H9 (cell line): ENCODE results near the gene OR2AJ1. TPM values are rescaled to one million over a fixed set of nuclear protein-coding genes. Genes with fewer than 3 reads are reported as not detected.

Source experiments
- DNase-seq: peaks from one replicate; pipeline ENCODE4 v3.0.0-alpha.2; 2017
- H2AFZ ChIP-seq: one replicate; pipeline ENCODE4 v1.6.1; 2013; ENCODE audit warnings: mild to moderate bottlenecking, low read length, control low read depth, moderate library complexity
- H2AK5ac ChIP-seq: 2 replicates; pipeline ENCODE4 v1.6.1; 2013; ENCODE audit warnings: low read length, control low read depth, mixed read lengths; ENCODE audit not compliant: insufficient read length
- H2BK120ac ChIP-seq: one replicate; pipeline ENCODE4 v1.6.1; 2013; ENCODE audit warnings: low read depth, mild to moderate bottlenecking, low read length, control low read depth, inconsistent platforms; ENCODE audit not compliant: poor library complexity, severe bottlenecking
- H2BK12ac ChIP-seq: 2 replicates; pipeline ENCODE4 v1.6.1; 2013; ENCODE audit warnings: low read length, control low read depth, mixed read lengths, low read depth; ENCODE audit not compliant: insufficient read length
- H2BK15ac ChIP-seq: 2 replicates; pipeline ENCODE4 v1.6.1; 2013; ENCODE audit warnings: low read depth, low read length, control low read depth
- H2BK20ac ChIP-seq: one replicate; pipeline ENCODE4 v1.6.1; 2013; ENCODE audit warnings: low read depth, mild to moderate bottlenecking, low read length, control low read depth, inconsistent platforms; ENCODE audit not compliant: poor library complexity, severe bottlenecking
- H2BK5ac ChIP-seq: 2 replicates; pipeline ENCODE4 v1.6.1; 2013; ENCODE audit warnings: low read length, control low read depth, mixed read lengths; ENCODE audit not compliant: insufficient read length
- H3K14ac ChIP-seq: 2 replicates; pipeline ENCODE4 v1.6.1; 2013; ENCODE audit warnings: low read length, control low read depth; ENCODE audit not compliant: insufficient read depth
- H3K18ac ChIP-seq: 2 replicates; pipeline ENCODE4 v1.6.1; 2013; ENCODE audit warnings: low read depth, mild to moderate bottlenecking, mixed read lengths, low read length, control low read depth; ENCODE audit not compliant: insufficient read length
- H3K23ac ChIP-seq: 2 replicates; pipeline ENCODE4 v1.6.1; 2013; ENCODE audit warnings: low read length, control low read depth, mixed read lengths, low read depth; ENCODE audit not compliant: insufficient read length
- H3K23me2 ChIP-seq: 2 replicates; pipeline ENCODE4 v1.6.1; 2013; ENCODE audit warnings: low read depth, mild to moderate bottlenecking, mixed read lengths, low read length, control low read depth; ENCODE audit not compliant: insufficient read length, poor library complexity, severe bottlenecking
- H3K27ac ChIP-seq: 2 replicates; pipeline ENCODE4 v1.5.1; 2013; ENCODE audit warnings: low read length, control low read depth, mixed read lengths, low read depth; ENCODE audit not compliant: insufficient read length
- H3K27me3 ChIP-seq: 2 replicates; pipeline ENCODE4 v1.6.1; 2013; ENCODE audit warnings: low read length, control low read depth, inconsistent platforms; ENCODE audit not compliant: insufficient read depth
- H3K4ac ChIP-seq: 2 replicates; pipeline ENCODE4 v1.6.1; 2013; ENCODE audit warnings: low read depth, mild to moderate bottlenecking, control low read depth, inconsistent platforms, low read length, moderate library complexity
- H3K4me1 ChIP-seq: 2 replicates; pipeline ENCODE4 v1.6.1; 2013; ENCODE audit warnings: low read length, control low read depth, inconsistent platforms; ENCODE audit not compliant: insufficient read depth
- H3K4me2 ChIP-seq: 2 replicates; pipeline ENCODE4 v1.6.1; 2013; ENCODE audit warnings: low read length, control low read depth, mixed read lengths; ENCODE audit not compliant: insufficient read length, insufficient read depth
- H3K56ac ChIP-seq: 2 replicates; pipeline ENCODE4 v1.6.1; 2013; ENCODE audit warnings: low read depth, mild to moderate bottlenecking, mixed read lengths, low read length, control low read depth; ENCODE audit not compliant: insufficient read length
- H3K79me1 ChIP-seq: 2 replicates; pipeline ENCODE4 v1.6.1; 2013; ENCODE audit warnings: low read depth, mild to moderate bottlenecking, moderate library complexity, low read length, control low read depth, inconsistent platforms; ENCODE audit not compliant: insufficient read depth, poor library complexity, severe bottlenecking
- H3K79me2 ChIP-seq: 2 replicates; pipeline ENCODE4 v1.6.1; 2013; ENCODE audit warnings: low read length, control low read depth, inconsistent platforms; ENCODE audit not compliant: insufficient read depth
- H3K9ac ChIP-seq: 2 replicates; pipeline ENCODE4 v1.6.1; 2013; ENCODE audit warnings: low read length, control low read depth, mixed read lengths; ENCODE audit not compliant: insufficient read length; ENCODE audit errors: extremely low read depth
- H3K9me3 ChIP-seq: one replicate; pipeline ENCODE4 v1.6.1; 2013; ENCODE audit warnings: low read depth, low read length, inconsistent platforms; ENCODE audit not compliant: control insufficient read depth
- H3T11ph ChIP-seq: one replicate; pipeline ENCODE4 v1.6.1; 2013; ENCODE audit warnings: mild to moderate bottlenecking, low read length, control low read depth, inconsistent platforms
- H4K20me1 ChIP-seq: one replicate; pipeline ENCODE4 v1.6.1; 2013; ENCODE audit not compliant: control insufficient read depth, insufficient read length, insufficient read depth
- H4K5ac ChIP-seq: 2 replicates; pipeline ENCODE4 v1.6.1; 2013; ENCODE audit warnings: low read depth, mild to moderate bottlenecking, mixed read lengths, low read length, control low read depth; ENCODE audit not compliant: insufficient read length
- H4K8ac ChIP-seq: replicated peaks from 2 replicates; pipeline ENCODE4 v1.6.1; 2013; ENCODE audit warnings: low read length, control low read depth, mixed read lengths, low read depth; ENCODE audit not compliant: insufficient read length
- H4K91ac ChIP-seq: 2 replicates; pipeline ENCODE4 v1.6.1; 2013; ENCODE audit warnings: low read depth, mild to moderate bottlenecking, moderate library complexity, mixed read lengths, low read length, control low read depth; ENCODE audit not compliant: insufficient read length
- H3K27ac Mint-ChIP-seq, 3 experiments: 2 replicates in 2 of 3; 3 replicates in 1 of 3; pipeline ENCODE4 v1.8.0; 2020 to 2021; ENCODE audit warnings: mixed read lengths in 3 of 3, mild to moderate bottlenecking in 1 of 3, moderate library complexity in 1 of 3
- H3K27me3 Mint-ChIP-seq: 2 replicates; pipeline ENCODE4 v1.8.0; 2021; ENCODE audit warnings: low read depth, mild to moderate bottlenecking, moderate library complexity, mixed read lengths
- H3K36me3 Mint-ChIP-seq, 3 experiments: 2 replicates in 2 of 3; 3 replicates in 1 of 3; pipeline ENCODE4 v1.8.0; 2020 to 2021; ENCODE audit warnings: low read depth in 3 of 3, mixed read lengths in 3 of 3; ENCODE audit not compliant: insufficient read depth in 1 of 3
- H3K4me1 Mint-ChIP-seq, 2 experiments: 2 replicates each; pipeline ENCODE4 v1.8.0; 2020; ENCODE audit warnings: mixed read lengths in 2 of 2
- H3K4me3 Mint-ChIP-seq, 2 experiments: 2 replicates in 1 of 2; 3 replicates in 1 of 2; pipeline ENCODE4 v1.8.0; 2020 to 2021; ENCODE audit warnings: mild to moderate bottlenecking in 2 of 2, mixed read lengths in 2 of 2, moderate library complexity in 1 of 2
- H3K9me3 Mint-ChIP-seq, 2 experiments: 2 replicates in 1 of 2; 3 replicates in 1 of 2; pipeline ENCODE4 v1.8.0; 2020; ENCODE audit warnings: mild to moderate bottlenecking in 2 of 2, mixed read lengths in 2 of 2, moderate library complexity in 1 of 2
- CTCF ChIP-seq: fragments of 200-600 bp; sonication (generic); conservative IDR thresholded peaks from 3 replicates; pipeline ENCODE4 v1.8.0; 2021; ENCODE audit warnings: antibody characterized with exemption, mild to moderate bottlenecking
- WGBS: extraction: QIAGEN DNeasy Blood & Tissue Kit; methylation state at CpG from one replicate; pipeline ENCODE4 v1.1.7; 2013; ENCODE audit warnings: missing lambda C conversion rate, low lambda C conversion rate, mixed read lengths; ENCODE audit not compliant: insufficient read length; ENCODE audit errors: extremely low coverage; 5-methylcytosine and 5-hydroxymethylcytosine counted together
- total RNA-seq: library from RNA; stranded (reverse); gene quantifications from 2 replicates; pipeline ENCODE4 v1.2.1, GENCODE V29; 2021

The OR2AJ1 gene
- total RNA-seq, 1 experiment from 2014 or later: not detected

DNA sequence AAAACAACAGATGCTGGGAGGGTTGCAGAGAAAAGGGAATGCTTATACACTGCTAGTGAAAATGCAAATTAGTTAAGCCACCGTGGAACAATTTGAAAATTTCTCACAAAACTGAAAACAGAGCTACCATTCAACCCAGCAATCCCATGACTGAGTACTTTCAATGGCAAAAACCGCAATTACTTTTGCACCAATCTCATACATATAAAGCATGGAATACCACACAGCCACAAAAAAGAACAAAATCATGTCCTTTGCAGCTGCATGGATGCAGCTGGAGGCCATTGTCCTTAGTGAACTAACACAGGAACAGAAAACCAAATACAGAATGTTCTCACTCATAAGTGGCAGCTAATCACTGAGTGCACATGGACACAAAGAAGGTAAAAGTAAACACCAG, 10.9 kb upstream of the OR2AJ1 start:
- Histone ChIP-seq H3K56ac (no peak overlapping the region), H3K27ac (no peak overlapping the region), H2BK120ac (no peak overlapping the region), H4K91ac (no peak overlapping the region), H3K4ac (no peak overlapping the region), H3K79me2 (no peaks in the 10 kb centered on the region), H3K79me1 (no peaks in the 10 kb centered on the region), H3K9me3 (peaks cover 12% of the 10 kb centered on the region), H3K4me1 (no peaks in the 10 kb centered on the region), H2BK20ac (no peak overlapping the region), H2BK5ac (no peak overlapping the region), H4K20me1 (no peaks in the 10 kb centered on the region), H4K8ac (no peak overlapping the region), H2BK15ac (no peak overlapping the region), H2BK12ac (no peak overlapping the region), H3K18ac (no peak overlapping the region), H3K23ac (no peak overlapping the region), H4K5ac (no peak overlapping the region), H3K9ac (no peak overlapping the region), H2AFZ (no peak overlapping the region), H2AK5ac (no peak overlapping the region), H3K14ac (no peak overlapping the region), H3K23me2 (no peaks in the 10 kb centered on the region), H3K4me2 (no peak overlapping the region), H3T11ph (no peak overlapping the region), H3K27me3 (no peaks in the 10 kb centered on the region)
- no CpG with 5 or more reads among the region's 2 CpGs for WGBS
- Mint-ChIP-seq H3K4me3 (no peak overlapping the region), H3K36me3 (peaks cover 0 to 4% (median 3%) of the 10 kb centered on the region in 3 experiments; a peak in 5 of 7 replicates), H3K27me3 (no peaks in the 10 kb centered on the region), H3K9me3 (peaks cover 67 to 69% of the 10 kb centered on the region in 2 experiments), H3K4me1 (peaks cover 2 to 6% of the 10 kb centered on the region in 2 experiments; a peak in 3 of 4 replicates), H3K27ac (no peak overlapping the region)
- TF ChIP-seq CTCF: no peak
- no peak for DNase-seq
